HL-60/S4 treated with phorbol 12-myristate 13-acetate at 8.2 ng/mL for 4 days and 3 days (cell line): Measurements from ENCODE around the gene SYF2.
"Not testable (repeated sequence)": the region's sequence is repeated elsewhere in the genome, so short reads cannot be mapped to it uniquely, and the experiment has no call there.

Experiments used
- in situ Hi-C: fragments of 300-500 bp; cut with MboI; formaldehyde crosslinking; loops from 2 replicates; pipeline ENCODE4 v1.15.0; 2022; ENCODE audit warnings: low sequenced_read_pairs

SYF2 gene

GRCh38 chr1:25246600-25247023 lies 14.3 kb upstream of the SYF2 start:
- in situ Hi-C loops = no loop called here

GRCh38 chr1:25245809-25246599 lies 13.7 kb upstream of the SYF2 start:
- in situ Hi-C loops = no loop called here

GRCh38 chr1:25245393-25245792 lies 13.1 kb upstream of the SYF2 start:
- in situ Hi-C loops = no loop called here

- in situ Hi-C loops = no loop called here
Measured at GRCh38 chr1:25243907-25244306, 11.6 kb upstream of the SYF2 start.

- in situ Hi-C loops = no loop called here
Measured at GRCh38 chr1:25239681-25240541, 7.6 kb upstream of the SYF2 start.

GRCh38 chr1:25238046-25238445 lies 5.7 kb upstream of the SYF2 start:
- in situ Hi-C loops = no loop called here

GRCh38 chr1:25236261-25236660 lies 4.0 kb upstream of the SYF2 start:
- in situ Hi-C loops = not testable (repeated sequence)

GRCh38 chr1:25235411-25235810 lies 3.1 kb upstream of the SYF2 start:
- in situ Hi-C loops = not testable (repeated sequence)

GRCh38 chr1:25232866-25233784 lies 823 bp upstream of the SYF2 start:
- in situ Hi-C loops = no loop called here

- in situ Hi-C loops = loop anchor here (25.0 kb wide), 1 partner anchor 536 kb away; no protein-coding TSS in a partner anchor
Measured at GRCh38 chr1:25223471-25223870, 8.8 kb downstream of the SYF2 start.

- in situ Hi-C loops = loop anchor here (25.0 kb wide), 1 partner anchor 535 kb away; no protein-coding TSS in a partner anchor
Measured at GRCh38 chr1:25222606-25223005, 9.7 kb downstream of the SYF2 start.

GRCh38 chr1:25220666-25221065 lies 11.6 kb downstream of the SYF2 start:
- in situ Hi-C loops = loop anchor here (25.0 kb wide), 1 partner anchor 533 kb away; no protein-coding TSS in a partner anchor

GRCh38 chr1:25219661-25220251 lies 12.5 kb downstream of the SYF2 start:
- in situ Hi-C loops = loop anchor here (25.0 kb wide), 1 partner anchor 532 kb away; no protein-coding TSS in a partner anchor

- in situ Hi-C loops = loop anchor here (25.0 kb wide), 1 partner anchor 530 kb away; no protein-coding TSS in a partner anchor
Measured at GRCh38 chr1:25217598-25218232, 14.6 kb downstream of the SYF2 start.

GRCh38 chr1:25217015-25217414 lies 15.3 kb downstream of the SYF2 start:
- in situ Hi-C loops = loop anchor here (25.0 kb wide), 1 partner anchor 530 kb away; no protein-coding TSS in a partner anchor

GRCh38 chr1:25216123-25216522 lies 16.2 kb downstream of the SYF2 start:
- in situ Hi-C loops = loop anchor here (25.0 kb wide), 1 partner anchor 529 kb away; no protein-coding TSS in a partner anchor

GRCh38 chr1:25212725-25213124 lies 19.6 kb downstream of the SYF2 start:
- in situ Hi-C loops = loop anchor here (25.0 kb wide), 1 partner anchor 525 kb away; no protein-coding TSS in a partner anchor

GRCh38 chr1:25210728-25211127 lies 21.6 kb downstream of the SYF2 start:
- in situ Hi-C loops = loop anchor here (25.0 kb wide), 1 partner anchor 523 kb away; no protein-coding TSS in a partner anchor

GRCh38 chr1:25209516-25209915 lies 22.8 kb downstream of the SYF2 start:
- in situ Hi-C loops = loop anchor here (10.0 to 25.0 kb wide), 2 partner anchors 355 to 522 kb away; no protein-coding TSS in a partner anchor
